ENCODE results near the gene CAB39L.

The CAB39L gene

DNA sequence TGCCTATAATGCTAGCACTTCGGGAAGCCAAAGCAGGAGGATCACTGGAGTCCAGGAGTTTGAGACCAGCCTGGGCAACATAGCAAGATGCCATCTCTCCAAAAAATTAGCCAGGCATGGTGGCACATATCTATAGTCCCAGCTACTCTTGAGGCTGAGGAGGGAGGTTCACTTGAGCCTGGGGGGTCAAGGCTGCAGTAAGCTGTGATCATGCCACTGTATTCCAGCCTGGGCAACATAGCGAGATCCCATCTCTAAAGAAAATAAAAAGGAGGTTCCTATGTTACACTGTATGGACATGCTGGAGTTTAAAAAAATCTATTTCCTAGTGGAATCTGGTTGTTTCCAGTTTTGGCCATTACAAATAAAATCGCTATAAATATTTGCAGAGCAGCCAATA lies 2.6 kb downstream of the CAB39L start:
- DNase-seq (ENCODE audit: low read depth): no peak

DNA sequence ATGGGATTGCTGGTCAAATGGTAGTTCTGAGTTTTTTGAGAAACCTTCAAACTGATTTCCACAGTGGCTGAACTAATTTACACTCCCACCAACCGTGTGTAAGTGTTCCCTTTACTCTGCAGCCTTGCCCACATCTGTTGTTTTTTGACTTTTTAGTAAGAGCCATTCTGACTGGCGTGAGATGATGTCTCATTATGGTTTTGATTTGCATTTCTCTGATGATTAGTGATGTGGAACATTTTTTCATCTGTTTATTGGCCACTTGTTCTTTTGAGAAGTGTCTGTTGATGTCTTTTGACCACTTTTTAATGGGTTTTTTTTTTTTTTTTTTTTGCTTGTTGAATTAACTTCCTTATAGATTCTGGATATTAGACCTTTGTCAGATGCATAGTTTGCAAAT lies 4.3 kb downstream of the CAB39L start:
- DNase-seq (ENCODE audit: low read depth): no peak

DNA sequence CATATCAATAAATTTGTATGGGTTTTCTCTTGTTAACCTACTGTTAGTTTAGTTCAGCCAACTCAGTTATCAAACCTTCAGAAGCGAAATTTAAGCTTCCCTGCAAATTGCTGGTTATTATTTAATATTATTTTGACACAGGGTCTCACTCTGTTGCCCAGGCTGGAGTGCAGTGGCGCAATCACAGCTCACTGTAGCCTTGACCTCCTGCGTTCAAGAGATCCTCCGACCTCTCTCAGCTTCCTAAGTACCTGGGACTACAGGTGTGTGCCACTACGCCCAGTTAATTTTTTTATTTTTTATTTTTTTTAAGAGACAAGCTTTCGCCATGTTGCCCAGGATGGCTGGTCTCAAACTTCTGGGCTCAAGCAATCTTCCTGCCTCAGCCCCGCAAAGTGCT lies 6.2 kb downstream of the CAB39L start:
- DNase-seq (ENCODE audit: low read depth): no peak

DNA sequence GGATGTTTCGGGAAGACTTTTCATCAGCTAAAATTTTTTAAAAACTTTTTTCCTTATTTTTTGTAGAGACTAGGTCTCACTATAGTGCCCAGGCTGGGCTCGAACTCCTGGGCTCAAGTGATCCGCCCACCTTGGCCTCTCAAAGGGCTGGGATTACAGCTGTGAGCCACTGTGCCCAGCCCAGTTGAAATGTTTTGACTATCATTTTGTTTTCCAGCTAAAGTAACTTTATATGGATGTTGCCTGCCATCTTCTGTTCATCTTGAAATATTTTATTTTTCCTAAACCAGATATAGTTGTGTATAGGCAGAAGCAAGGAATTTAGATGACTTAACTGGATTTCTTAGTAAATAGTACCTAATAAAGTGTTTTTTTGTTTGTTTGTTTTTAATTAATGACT lies 7.0 kb downstream of the CAB39L start:
- no peak for DNase-seq (ENCODE audit: low read depth)

DNA sequence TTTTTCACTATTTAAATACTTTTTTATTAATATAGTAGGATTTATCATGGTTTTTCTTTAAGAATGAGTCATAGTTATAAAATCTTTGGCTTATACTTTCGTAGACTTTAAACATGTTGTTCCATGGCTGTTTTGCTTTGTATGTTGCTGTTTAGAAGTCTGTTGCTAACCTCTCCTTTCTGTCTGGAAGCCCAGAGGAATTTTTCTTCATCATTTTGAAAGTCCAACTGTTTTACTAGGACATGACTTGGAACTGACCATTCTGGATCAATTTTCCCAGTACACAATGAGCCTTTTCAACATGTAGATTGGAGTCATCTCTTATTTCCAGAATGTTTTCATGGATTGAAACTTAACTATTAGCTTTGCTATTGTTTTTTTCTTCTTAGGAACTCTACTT lies 7.9 kb downstream of the CAB39L start:
- DNase-seq (ENCODE audit: low read depth): no peak

DNA sequence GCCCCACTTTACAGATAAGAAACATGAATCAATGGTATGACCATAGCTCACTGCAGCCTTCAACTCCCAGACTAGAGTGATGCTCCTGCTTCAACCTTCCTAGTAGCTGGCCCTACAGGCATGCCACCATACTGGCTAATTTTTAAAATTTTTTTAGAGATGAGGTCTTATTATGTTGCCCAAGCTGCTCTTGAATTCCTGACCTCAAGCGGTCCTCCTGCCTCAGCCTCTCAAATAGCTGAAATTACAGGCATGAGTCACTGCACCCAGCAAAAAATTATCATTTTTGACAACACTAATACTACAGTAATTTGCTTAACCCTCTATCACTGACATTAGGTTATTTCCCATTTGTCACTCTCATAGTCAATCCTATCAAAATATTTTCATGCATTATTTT lies 14.7 kb downstream of the CAB39L start:
- DNase-seq (ENCODE audit: low read depth): no peak

DNA sequence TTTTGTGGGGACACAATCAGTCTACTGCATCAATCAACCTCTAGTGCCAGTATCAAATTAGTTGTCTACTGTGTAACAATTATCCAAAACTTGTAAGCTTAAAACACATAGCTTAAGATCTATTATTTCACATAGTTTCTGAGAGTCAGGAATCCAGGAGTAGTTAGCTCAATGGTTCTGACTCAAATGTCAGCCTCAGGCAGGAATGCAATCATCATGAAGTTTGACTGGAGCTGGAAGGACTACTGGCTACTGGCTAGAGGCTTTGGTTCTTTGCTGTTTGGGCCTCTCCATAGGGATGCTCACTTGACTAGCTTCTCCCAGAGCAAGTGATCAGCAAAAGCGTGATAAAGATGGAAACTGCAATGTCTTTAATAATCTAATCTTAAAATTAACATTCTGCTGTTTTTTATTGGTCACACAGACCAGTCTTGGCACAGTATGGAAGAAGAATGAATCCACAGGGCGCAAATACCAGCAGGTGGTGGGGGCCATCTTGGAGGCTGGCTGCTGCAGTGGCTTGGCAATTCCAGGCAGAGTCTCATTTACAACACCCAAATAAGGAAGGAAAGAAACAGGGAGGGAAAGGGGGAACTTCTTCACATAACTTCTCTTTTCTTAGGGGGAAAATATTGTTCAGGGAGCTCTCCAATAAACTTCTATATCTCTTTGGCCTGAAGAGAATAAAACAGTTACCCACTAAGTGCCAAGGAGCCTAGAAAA lies 15.7 kb downstream of the CAB39L start:
- no peak for DNase-seq (ENCODE audit: low read depth)

DNA sequence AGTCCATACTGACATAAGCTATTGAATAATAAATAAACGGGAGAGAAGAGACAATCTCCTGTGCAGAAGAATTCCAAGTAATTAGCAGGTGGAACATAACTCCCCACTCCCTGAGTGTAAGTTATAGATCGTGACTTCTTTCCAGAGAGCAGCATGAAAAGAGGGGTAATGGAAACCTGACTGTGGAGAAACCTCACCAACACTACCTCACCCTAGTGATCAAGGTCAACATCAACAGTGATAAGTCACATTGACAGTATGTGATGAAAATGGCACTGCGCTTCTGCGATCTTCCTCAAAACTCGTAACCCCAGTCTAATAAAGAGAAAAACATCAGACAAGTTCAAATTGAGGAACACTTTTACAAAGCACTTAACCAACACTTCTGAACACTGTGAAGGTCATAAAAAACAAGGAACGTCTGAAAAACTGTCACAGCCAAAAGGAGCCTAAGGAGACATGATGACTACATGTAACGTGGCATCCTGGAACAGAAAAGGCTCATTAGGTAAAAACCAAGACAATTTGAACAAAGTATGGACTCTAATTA lies 19.8 kb downstream of the CAB39L start:
- no peak for DNase-seq (ENCODE audit: low read depth)

DNA sequence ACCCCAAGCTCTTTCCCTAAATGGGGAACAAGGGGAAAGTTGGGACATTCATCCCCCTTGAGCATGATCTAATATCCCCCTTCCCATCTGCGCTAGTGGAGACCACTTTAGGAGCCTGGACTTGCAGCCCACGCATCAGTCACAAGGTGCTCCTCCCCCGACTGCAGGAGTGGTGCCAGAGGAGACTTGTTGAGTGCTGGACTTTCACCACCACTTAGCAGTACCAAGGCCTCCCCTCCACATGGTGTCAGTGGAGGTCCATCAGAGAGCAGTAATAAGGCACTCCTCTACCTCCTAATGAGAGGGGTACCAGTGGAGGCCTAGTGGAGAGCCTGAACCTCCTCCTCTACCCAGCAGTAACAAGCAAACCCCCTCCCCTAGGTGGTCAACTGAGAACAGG lies 22.5 kb downstream of the CAB39L start:
- DNase-seq (ENCODE audit: low read depth): no peak

DNA sequence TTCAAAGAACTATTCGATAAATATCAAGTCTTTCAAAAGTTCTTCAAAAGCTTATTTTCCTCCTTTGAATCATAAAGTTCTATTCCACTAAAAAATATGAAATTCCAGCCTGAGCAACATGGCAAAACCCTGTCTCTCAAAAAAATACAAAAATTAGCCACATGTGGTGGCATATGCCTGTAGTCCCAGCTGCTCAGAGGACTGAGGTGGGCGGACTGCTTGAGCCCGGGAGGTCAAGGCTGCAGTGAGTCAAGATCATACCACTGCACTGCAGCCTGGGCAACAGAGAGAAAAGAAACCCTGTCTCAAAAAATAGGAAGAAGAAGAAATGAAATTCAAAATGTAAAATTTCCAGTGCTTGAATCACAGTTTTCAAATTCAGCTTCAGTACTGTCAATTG lies 24.6 kb downstream of the CAB39L start:
- no peak for DNase-seq (ENCODE audit: low read depth)

DNA sequence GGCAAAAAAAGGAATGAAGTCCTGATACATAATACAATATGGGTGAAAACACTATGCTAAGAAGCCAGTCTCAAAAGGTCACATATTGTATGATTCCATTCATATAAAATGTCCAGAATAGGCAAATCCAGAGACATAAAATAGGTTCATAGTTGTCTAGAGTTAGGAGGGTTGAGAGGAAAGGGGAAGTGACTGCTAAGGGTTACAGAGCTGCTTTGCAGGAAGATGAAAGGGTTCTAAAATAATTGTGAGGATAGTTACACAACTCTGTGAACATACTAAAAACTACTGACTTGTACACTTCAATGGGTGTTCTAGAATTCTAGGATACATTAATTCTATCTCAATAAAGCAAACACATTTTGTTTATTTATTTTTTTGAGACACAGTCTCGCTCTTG lies 25.7 kb downstream of the CAB39L start:
- DNase-seq (ENCODE audit: low read depth): no peak

DNA sequence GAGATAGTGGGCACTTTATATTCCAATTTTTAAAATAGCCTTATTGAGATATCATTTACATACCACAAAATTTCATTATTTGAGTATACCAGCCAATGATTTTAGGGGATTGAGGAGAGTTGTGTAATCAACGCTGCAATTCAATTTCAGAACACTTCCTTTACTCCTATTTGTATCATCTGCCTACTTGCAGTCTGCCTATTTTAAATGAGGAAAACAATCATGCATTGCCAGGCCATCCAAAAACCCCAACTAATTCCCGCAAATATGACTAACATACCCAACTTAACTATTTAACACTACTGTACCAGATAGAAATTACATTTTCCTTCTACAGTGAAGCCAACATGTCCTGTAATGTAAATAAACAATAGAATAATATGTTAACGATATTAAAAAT lies 26.7 kb downstream of the CAB39L start:
- no peak for DNase-seq (ENCODE audit: low read depth)

DNA sequence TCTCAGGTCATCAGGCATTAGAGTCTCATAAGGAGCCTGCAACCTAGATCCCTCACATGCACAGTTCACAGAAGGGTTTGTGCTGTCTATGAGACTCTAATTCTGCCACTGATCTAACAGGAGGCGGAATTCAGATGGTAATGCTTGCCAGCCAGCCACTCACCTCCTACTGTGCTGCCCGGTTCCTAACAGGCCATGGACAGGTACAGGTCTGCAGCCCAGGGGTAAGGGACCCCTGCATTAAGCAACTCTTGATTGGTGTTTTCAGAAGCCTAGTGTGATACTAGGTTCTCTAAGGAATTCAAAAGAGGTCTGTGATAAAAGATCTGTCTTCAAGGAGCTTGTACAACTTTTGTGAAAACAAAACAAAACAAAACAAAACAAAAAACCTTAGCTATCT lies 31.1 kb downstream of the CAB39L start:
- DNase-seq (ENCODE audit: low read depth): no peak

DNA sequence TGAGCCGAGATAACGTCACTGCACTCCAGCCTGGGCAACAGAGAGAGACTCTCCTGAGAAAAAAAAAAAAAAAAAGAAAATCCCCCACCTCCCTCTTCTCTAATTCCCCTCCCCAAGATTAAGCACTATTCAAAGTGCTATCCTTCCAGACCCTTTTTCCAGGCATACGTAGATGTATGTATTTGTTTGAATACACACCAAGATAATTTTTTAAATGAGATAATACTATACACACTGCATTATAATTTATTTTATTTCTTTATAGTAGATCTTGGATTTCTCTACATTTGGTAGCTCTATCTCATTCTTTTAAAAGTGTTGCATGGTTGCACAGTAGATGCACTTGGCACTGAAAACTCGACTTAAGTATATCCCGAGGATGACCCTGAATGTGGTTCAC lies 32.5 kb downstream of the CAB39L start:
- no peak for DNase-seq (ENCODE audit: low read depth)

DNA sequence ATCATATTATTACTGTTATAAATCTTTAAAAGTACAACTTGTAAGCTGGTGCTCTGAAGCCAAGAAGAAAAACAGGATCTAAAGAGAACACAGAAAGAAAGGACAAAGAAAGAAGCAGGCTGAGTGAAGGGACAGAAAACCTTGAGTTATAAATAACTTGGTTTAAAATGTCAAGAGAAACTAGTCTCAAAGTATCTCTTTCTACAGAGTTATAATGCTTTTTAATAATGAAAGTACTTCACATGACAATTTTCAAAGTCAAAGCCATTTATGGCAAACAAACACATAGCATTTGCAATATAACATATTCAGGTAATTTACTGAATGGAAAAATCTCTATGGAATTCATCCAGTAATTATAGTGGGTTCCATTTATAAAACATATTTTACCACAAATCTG lies 33.4 kb downstream of the CAB39L start:
- DNase-seq (ENCODE audit: low read depth): no peak

DNA sequence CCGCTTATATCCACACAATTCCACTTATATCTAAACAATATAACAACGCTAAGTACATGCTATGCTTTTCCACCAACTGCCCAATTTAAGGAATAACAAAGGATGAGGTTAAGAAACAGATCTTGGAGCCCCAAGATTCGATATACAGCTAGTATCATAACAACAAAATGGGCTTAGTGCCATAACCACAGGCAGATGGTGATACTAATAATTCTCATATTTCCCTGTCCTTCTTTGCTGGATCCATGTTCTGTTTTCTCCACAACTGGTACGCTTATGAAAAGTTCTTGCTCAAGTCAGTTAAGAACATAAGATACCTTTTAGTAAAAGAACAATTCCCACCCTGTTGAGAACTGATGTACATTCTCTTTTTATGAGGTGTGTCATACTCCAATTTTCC lies 33.9 kb downstream of the CAB39L start:
- DNase-seq (ENCODE audit: low read depth): no peak

DNA sequence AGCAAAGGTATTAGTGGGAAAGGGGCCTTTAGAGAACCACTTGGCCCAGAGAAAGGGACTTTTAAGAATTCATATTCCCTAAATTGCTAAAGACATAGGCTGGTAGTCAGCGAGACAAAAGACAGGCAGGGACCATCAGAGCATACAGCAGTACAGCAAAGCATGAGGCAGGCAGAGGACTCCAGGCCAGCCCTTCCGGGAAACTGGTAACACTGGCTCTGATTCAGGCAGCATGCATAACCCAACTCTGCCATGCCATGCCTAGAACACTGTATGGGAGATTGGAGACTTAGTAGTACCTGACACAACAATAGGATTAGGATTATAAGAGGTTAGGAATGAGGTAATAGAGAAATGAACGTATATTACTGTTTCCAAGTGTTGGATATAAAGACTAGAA lies 34.9 kb downstream of the CAB39L start:
- DNase-seq (ENCODE audit: low read depth): no peak

DNA sequence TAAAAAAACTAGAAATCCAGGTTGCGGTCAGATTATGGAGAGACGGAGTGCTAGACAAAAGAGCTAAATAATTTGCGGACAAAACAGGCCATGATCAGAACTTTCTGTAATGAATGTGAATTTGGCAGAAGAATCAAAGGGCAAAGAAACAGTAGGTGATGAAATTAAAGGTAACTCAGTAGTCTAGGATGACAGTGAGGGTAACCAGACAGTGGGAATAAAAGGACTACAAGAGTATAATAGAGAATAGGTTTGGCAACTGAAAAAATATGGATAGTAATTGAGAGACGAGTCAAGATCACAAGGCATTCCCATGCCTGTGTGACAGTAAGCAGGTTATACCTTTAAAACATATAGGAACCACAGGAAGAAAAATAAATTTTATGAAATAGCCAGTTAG lies 35.9 kb downstream of the CAB39L start:
- no peak for DNase-seq (ENCODE audit: low read depth)

DNA sequence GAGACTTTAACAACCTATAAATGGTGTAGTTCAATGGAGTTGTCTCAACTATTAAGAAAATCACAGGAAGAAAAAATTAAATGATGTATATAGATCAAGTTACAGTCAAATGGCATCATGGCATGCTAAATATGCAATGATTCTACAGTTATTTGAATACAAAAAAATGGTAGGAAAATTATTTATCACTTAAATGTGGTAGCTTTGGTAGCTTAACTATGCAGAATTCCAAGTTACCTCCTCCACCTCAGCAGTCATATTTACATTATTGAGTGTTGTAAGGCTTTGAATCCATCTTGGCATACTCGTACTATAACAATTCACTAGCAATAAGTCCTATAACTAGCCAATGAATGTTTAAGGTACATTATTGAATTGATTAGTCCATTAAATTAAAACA lies 36.8 kb downstream of the CAB39L start:
- no peak for DNase-seq (ENCODE audit: low read depth)

DNA sequence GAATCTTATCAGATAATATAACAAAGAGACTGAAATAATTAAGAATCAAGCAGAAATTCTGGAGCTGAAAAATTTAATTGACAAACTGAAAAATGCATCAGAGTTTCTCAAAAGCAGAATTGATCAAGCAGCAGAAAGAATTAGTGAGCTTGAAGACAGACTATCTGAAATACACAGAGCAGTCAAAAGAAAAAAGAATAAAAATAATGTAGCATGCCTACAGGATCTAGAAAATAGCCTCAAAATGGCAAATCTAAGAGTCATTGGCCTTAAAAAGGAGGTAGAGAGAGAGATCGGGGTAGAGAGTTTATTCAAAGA lies 39.2 kb downstream of the CAB39L start:
- no peak for DNase-seq (ENCODE audit: low read depth)

DNA sequence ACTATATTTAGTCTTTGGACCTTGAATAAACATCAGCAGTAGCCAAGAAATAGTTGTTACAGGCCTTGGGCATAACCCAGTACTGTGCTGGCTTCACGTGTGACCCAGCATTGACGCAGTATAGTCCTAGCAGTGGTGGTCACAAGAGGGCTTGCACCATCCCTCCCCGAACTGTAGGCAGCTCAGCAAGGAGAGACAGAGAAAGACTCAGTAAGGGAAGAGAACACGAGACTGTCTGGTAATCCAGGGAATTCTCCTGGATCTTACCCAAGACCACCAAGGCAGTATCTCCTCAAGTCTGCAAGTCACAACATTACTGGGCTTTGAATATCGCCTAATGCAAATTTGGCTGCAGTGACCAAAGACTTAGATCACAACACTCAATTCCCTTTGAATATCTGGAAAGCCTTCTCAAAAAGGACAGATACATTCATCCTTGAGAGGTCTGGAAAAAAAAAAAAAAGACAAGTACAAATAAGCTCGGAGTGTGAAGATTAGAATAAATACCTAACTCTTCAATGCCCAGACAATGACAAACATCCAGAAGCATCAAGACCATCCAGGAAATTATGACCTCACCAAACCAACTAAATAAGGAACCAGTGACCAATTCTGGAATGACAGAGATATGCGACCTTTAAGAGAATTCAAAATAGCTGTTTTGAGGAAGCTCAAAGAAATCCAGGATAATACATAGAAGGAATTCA lies 39.7 kb downstream of the CAB39L start:
- no peak for DNase-seq (ENCODE audit: low read depth)

DNA sequence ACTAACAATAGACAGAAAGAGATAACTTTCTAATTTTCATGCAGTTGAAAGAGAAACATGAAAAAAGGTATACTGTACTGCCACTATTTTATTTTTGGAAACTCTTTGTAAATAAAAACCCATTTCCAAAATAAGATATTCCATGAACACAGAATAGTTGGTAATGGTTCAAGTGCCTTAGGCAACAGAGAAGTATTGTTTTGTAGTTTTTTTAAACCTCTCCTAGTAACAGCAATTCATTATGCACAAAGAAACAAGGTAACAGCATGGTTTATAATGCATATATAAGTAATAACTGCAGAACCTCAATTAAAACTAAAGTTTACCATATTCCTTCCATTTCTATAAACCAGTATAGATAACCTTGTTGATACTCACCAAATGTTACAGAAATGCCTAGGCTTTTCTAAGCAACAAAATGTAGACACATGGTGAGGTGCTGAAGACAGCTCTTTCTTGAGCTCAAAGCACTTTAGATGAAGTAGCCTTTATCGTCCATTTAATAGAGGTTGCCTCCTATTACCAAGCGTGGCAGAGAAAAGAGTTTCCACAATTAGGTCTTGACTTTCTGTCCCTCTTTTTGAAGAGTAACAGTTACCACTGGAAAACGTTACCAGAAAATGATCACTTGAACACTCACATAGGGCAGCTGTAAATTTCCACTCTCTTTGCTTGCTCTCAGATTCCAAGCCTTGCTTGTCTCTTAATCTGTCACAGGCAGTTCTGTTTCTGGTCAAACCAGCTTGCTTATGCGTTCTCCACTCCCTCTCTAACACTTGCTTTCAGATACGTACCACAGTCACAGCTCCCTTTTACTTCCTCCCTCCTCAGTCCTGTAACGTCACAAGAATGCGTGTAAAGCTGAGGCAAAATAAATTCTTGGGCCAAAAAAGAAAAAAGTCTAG lies 42.9 kb downstream of the CAB39L start:
- no peak for DNase-seq (ENCODE audit: low read depth)
